DMS53 treated with DMSO at 0.1 percent for 48 hours (cell line): ENCODE measurements around the gene SPTBN4.
"Not testable (repeated sequence)": the region's sequence is repeated elsewhere in the genome, so short reads cannot be mapped to it uniquely, and the experiment has no call there.

Source experiments
- DNase-seq: peaks from one replicate; lab custom pipeline; 2025; ENCODE audit not compliant: unreplicated experiment; lab: John Stamatoyannopoulos, UW

Gene SPTBN4

GRCh38 chr19:40502647-40503319 lies 36.0 kb downstream of the SPTBN4 start:
- no peak for DNase-seq

- no peak for DNase-seq
These were observed 36.5 kb downstream of the SPTBN4 start for GRCh38 chr19:40503320-40503695.

- no peak for DNase-seq
These were observed 39.3 kb downstream of the SPTBN4 start for GRCh38 chr19:40506099-40506498.

GRCh38 chr19:40507892-40508291 lies 41.1 kb downstream of the SPTBN4 start:
- no peak for DNase-seq

- no peak for DNase-seq
These were observed 42.0 kb downstream of the SPTBN4 start for GRCh38 chr19:40508739-40509260.

- no peak for DNase-seq
These were observed 43.8 kb downstream of the SPTBN4 start for GRCh38 chr19:40510526-40511115.

- DNase-seq: no peak
These were observed 44.7 kb downstream of the SPTBN4 start for GRCh38 chr19:40511487-40511886.

GRCh38 chr19:40512110-40512472 lies 45.3 kb downstream of the SPTBN4 start:
- DNase-seq: no peak

GRCh38 chr19:40512473-40513344 lies 45.9 kb downstream of the SPTBN4 start:
- DNase-seq: peak; percentile 21

GRCh38 chr19:40513345-40513678 lies 46.5 kb downstream of the SPTBN4 start:
- DNase-seq: no peak

- no peak for DNase-seq
These were observed 47.0 kb downstream of the SPTBN4 start for GRCh38 chr19:40513741-40514315.

GRCh38 chr19:40517248-40517647 lies 50.4 kb downstream of the SPTBN4 start:
- DNase-seq: no peak

GRCh38 chr19:40519352-40520322 lies 52.8 kb downstream of the SPTBN4 start:
- DNase-seq: no peak

GRCh38 chr19:40521276-40521675 lies 54.5 kb downstream of the SPTBN4 start:
- DNase-seq: no peak

GRCh38 chr19:40521900-40522299 lies 55.1 kb downstream of the SPTBN4 start:
- DNase-seq: not testable (repeated sequence)

- peak; percentile 83 for DNase-seq
These were observed 56.7 kb downstream of the SPTBN4 start for GRCh38 chr19:40523322-40524047.

GRCh38 chr19:40524133-40524549 lies 57.3 kb downstream of the SPTBN4 start:
- no peak for DNase-seq

GRCh38 chr19:40524655-40525054 lies 57.9 kb downstream of the SPTBN4 start:
- no peak for DNase-seq

GRCh38 chr19:40525234-40526051 lies 58.6 kb downstream of the SPTBN4 start:
- no peak for DNase-seq
